ENCODE results near the gene TMEM171.

Gene TMEM171

GRCh38 chr5:73120222-73121118 lies at the start of gene TMEM171:
Gene TMEM171 (plus strand): TSS chr5:73120575. CDS start chr5:73123374, 2,799 bp downstream.
- no peak for DNase-seq

- DNase-seq: no peak
These were observed 39.3 kb upstream of the TMEM171 start for GRCh38 chr5:73081093-73081492.

GRCh38 chr5:73088026-73088425 lies 32.3 kb upstream of the TMEM171 start:
- DNase-seq: no peak

- no peak for DNase-seq
These were observed 26.4 kb upstream of the TMEM171 start for GRCh38 chr5:73093943-73094342.

GRCh38 chr5:73094415-73094814 lies 26.0 kb upstream of the TMEM171 start:
- DNase-seq: no peak

- no peak for DNase-seq
These were observed 24.7 kb upstream of the TMEM171 start for GRCh38 chr5:73095564-73096238.

- DNase-seq: no peak
These were observed 24.2 kb upstream of the TMEM171 start for GRCh38 chr5:73096239-73096575.

GRCh38 chr5:73097740-73098139 lies 22.6 kb upstream of the TMEM171 start:
- no peak for DNase-seq

- DNase-seq: no peak
These were observed 20.3 kb upstream of the TMEM171 start for GRCh38 chr5:73100109-73100508.

GRCh38 chr5:73103870-73104299 lies 16.5 kb upstream of the TMEM171 start:
- DNase-seq: no peak

- no peak for DNase-seq
These were observed 16.0 kb upstream of the TMEM171 start for GRCh38 chr5:73104326-73104725.

- no peak for DNase-seq
These were observed 14.0 kb upstream of the TMEM171 start for GRCh38 chr5:73106335-73106734.

- no peak for DNase-seq
These were observed 10.2 kb upstream of the TMEM171 start for GRCh38 chr5:73110190-73110589.

- DNase-seq: no peak
These were observed 8.8 kb upstream of the TMEM171 start for GRCh38 chr5:73111536-73111935.

GRCh38 chr5:73112359-73112758 lies 8.0 kb upstream of the TMEM171 start:
- DNase-seq: no peak

- DNase-seq: no peak
These were observed 6.2 kb upstream of the TMEM171 start for GRCh38 chr5:73114044-73114688.

- DNase-seq: no peak
These were observed 4.8 kb upstream of the TMEM171 start for GRCh38 chr5:73115399-73116051.

GRCh38 chr5:73116506-73116905 lies 3.9 kb upstream of the TMEM171 start:
- no peak for DNase-seq

- no peak for DNase-seq
These were observed 3.2 kb upstream of the TMEM171 start for GRCh38 chr5:73117088-73117740.

GRCh38 chr5:73118391-73118973 lies 1.9 kb upstream of the TMEM171 start:
- DNase-seq: no peak

GRCh38 chr5:73119451-73120157 lies 771 bp upstream of the TMEM171 start:
- no peak for DNase-seq

- no peak for DNase-seq
These were observed 716 bp downstream of the TMEM171 start for GRCh38 chr5:73121119-73121463.
